Activated T-cell treated with anti-CD3 and anti-CD28 coated beads, Interleukin-2, amount 50 U/mL, for 1 hour (primary cell): Measurements from ENCODE around the gene FAM53B.
A peak's percentile ranks its signal among the peaks of the same experiment; 100 is the strongest.

Experiments
- DNase-seq: peaks from one replicate; pipeline ENCODE4 v3.0.0-alpha.2; 2020

Gene FAM53B

GRCh38 chr10:124727361-124727960 is 16.7 kb downstream of the FAM53B start:
- peak; percentile 12 for DNase-seq

- peak; percentile 14 for DNase-seq
Observed at GRCh38 chr10:124725791-124726190, 18.4 kb downstream of the FAM53B start.

DNA sequence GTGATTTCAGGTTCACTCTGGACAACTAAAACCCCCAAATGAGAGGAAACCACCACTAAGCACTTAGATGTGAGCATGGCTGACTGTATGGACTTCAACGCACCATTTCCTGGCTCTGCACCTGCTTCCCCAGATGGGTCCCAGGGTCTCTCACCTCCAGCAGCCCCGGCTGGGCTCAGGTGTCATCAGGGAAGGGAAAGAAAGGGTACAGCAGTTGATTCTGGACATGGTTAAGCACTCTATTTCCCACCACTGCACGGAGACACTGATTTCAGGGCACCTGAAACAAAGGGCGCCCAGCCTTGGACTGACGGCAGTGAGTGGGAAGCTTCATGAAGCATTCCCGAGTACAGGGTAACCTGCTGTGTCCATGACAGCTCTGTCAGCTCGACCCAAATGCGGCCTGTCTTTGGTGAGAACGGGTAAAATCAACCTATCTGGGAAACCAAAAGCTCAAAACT is 19.0 kb downstream of the FAM53B start:
- peak; percentile 11 for DNase-seq

GRCh38 chr10:124724279-124725027 is 19.7 kb downstream of the FAM53B start:
- DNase-seq: peak; percentile 21

- DNase-seq: no peak
Observed at GRCh38 chr10:124723826-124724225, 20.4 kb downstream of the FAM53B start.

GRCh38 chr10:124722798-124723783 is 21.1 kb downstream of the FAM53B start:
- peak; percentile 52 for DNase-seq

DNA sequence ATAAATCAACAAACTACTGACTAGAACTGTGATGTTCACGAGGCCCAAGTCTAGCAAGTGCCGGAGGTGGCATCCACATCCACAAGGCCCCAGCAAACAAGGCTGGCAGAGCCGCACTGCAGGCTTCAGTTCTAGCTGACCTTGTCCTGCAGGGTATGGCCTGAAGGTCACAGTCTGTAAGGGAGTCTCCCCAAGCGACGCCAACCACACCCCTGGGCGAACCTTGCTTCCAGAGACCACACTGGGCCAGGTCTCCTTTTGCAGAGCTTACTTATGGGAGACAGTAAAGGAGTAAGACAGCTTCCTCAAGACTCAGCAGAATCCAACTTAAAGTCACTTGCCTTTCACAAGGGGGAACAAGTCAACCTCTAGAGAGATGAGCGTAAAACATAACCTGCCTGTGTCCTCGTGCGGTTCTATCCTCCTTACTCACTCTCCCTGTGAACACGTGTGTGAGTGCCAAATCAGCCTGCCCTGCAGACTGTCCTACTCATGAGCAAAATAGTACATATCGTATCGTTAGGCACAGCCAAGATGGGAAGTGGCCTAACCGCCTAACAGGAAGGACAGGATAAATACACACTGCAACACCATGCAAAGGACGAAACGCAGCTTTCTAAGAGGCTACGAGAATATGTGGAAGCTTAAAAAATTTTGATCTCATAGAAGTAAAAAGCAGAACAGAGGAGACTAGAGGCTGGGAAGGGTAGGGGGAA is 22.7 kb downstream of the FAM53B start:
- DNase-seq: no peak

DNA sequence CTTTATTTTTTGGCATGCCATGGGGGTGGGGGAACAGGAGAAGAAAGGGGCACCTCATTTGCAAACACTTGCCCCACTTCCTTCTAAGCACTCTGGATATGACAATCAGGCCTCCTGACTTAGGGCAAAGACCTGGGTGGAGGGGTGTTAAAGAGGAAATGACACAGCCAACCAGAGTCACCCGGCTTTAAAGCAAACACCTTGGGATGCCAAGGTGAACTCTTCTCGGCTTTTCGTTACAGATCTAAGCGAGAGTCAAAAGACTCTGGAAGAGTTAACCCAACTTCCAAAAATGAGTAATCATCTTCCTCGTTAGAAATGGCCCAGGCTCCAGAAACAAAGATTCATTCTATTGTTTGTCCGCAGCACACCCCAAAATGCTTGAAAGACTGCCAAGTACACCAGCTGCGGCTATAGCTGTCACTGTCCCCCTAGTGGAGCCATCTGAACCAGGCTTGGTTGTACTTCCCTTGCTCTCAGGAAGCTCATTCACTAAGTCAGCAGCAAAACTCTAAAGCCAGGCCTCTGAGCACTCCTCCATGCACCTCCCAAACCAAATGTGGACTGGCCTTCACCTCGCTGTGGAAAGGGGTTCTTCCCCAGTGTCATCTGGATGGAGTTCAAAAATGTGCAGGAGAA is 24.8 kb downstream of the FAM53B start:
- DNase-seq: peak; percentile 62

GRCh38 chr10:124717911-124718741 is 26.1 kb downstream of the FAM53B start:
- DNase-seq: peak; percentile 73

DNA sequence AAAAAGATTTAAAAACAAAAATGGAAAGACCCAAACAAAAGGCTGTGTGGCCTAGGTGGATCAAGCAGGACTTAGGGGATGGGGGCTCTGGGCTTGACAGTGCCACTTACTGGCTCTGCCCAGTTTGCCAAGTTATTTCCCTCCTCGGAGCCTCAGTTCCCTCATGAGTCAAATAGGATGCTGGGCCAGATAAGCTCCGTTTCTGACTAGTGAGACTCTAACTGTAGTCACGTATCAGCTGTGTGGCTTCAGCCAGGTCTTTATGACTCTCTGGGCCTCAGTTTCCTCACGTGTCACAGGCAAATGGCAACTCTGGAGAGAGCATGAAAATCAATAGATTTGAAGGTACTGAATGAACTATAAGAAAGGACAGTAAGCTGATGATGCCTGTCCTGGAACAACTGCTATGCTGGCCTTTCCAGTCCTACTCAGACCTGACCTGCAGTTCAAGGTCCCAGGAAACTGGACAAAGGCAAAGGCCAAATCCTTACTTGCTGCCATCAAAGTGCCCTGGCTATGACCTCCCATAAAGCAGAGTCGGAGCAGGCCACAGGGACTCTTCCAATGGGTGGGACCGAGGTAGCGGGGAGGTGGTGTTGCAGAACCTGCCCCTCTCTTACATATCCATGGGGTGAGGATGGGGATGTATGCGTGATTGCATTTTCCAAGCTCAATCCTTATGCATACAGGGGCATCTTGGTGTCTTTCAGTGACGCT is 27.0 kb downstream of the FAM53B start:
- DNase-seq: no peak

DNA sequence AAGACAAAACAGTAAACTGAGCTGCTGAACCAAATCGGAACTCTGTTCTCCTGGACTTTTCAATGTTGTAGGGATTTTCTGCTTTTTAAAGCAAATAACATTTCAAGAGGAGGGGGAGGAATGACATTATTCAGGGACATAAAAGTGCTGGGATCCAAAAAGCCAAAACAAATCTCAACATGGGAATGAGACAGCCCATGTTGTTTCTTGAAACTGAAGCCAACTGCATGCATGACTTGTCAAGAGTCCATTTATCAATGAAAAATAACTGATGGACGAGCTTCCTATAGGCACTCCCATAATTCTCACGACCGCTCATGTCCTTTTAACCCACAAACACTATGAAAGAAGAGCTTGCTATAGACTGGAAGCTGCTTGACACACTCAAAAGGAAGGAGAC is 27.8 kb downstream of the FAM53B start:
- no peak for DNase-seq

GRCh38 chr10:124715439-124715838 is 28.7 kb downstream of the FAM53B start:
- DNase-seq: no peak

GRCh38 chr10:124713679-124714255 is 30.4 kb downstream of the FAM53B start:
- no peak for DNase-seq

DNA sequence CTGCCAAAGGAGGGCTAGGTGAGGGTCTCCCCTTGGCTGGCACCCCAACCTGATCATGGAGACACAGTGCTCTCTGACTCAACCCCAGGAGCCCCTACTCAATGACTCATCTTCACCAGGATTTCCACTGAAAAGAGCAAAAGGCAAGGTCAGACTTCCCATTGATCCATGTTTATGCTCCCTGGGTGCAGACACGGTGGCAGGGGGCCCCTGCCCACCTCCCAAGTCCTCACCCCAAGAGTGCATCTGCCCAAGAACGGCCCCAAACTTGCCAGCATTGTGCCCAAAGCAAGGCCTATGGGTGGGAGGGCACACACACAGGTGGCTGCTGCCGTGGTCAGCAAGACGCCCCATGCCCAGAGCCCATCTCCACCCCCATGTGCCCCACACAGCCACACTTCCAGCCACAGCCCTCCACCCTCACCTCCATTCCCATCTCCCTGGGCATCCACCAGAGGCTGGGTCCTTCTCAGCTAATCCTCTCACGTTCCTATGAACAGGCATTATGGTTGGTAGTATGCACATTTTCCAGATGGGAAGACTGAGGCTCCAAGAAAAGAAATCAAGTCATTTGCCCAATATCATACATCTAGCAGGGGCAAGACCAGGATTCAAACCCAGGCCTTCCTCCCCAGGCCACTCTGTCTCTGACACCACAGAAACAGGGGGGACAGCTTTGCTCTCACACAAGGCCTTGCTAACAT is 31.3 kb downstream of the FAM53B start:
- DNase-seq: no peak

DNA sequence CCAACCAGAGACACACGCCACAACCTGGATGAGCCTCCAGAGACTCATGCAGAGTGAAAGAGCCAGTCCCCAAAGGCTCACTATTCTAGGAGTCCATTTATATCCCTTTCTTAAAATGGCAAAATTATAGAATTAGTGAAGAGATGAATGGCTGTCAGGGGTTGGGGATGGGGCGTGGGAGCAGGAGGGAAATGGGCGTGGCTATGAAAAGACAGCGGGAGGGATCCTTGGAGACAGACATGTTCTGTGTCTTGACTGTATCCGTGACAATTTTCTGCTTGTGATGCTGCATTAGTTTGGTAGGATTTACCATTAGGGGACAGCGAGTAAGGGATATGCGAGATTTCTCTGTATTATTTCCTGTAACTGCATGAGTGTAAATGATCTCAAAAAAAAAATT is 33.0 kb downstream of the FAM53B start:
- DNase-seq: no peak

DNA sequence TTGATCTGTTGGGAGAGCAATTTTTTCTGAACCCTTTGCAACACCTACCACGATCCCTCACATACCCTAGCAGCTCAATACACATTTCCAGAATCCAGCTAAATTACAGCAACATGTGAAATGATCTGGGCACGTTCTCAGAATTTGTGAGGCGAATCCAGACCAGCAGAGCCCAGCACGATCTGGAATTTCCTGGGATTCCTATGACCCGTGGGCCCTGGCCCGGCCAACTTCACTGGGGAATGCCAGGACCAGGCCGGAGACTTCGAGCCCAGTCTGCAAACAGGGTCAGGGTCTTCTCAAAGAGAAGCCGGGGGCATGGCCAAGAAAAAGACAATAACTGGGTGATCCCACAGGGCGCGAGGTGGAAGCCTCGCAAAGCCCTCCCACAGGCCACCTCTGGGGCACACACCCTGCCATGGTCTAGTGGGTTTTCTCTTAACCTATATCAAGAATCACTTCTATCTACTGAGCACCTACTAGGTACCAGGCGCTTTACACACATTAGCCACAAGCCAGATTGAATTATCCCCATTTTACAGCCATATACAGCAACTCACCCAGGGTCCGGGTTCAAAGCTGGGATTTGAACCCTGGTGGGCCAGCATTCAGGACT is 33.8 kb downstream of the FAM53B start:
- no peak for DNase-seq

DNA sequence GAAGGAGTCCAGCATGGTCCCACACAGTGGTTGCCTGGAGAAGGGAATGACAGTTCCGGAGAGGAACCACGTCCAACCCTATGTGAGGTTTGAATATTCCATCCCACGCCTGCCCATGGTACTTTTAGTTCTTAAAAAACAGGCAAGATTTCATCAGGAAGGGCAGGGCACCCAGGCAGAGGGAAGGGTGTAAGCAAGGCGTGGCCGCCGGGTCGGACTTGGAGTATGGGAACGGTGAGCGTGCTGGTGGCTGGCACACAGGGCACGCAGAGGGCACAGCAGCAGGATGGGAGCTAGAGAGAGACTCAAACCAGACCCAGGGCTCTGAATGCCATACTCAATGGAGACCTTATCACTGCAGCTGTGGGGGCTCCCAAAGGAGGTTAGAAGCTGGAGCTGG is 34.3 kb downstream of the FAM53B start:
- no peak for DNase-seq

DNA sequence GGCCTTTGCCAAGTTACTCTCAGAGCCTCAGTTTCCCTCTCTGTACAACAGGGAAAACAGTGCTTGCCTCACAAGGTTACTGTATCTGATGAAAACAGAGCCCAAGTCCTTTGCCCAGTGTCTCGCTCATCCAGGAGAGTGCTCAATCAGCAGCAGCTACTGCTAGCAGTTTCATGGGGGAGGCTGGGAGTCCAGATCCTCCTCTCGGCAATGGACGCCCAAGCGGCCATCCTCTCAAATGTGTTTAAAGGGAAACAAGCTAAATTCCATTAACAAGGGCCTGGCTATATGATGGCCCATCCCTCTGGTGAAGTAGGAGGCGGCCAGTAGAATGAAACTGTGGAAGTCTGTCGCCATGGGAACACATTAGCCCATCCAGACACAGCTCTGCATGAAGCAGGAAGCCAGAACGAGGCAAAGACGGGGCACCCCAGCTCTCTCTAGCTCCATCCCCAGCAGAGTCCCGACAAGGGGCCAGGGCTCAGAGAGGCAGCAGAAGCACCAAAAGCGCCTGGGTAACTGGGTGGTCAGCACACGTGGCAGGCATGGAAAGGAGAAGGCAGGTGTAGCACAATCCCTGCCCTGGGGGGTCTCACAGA is 35.2 kb downstream of the FAM53B start:
- no peak for DNase-seq
